HepG2 (cell line): ENCODE measurements around the gene PPP2R5C. TPM values are rescaled to one million over a fixed set of nuclear protein-coding genes. Genes with fewer than 3 reads are reported as not detected.

Experiments used
- ARNT ChIP-seq: fragments of 450-650 bp; IDR thresholded peaks from 2 replicates; pipeline ENCODE4 v1.6.1; 2017
- FOXO4 ChIP-seq: sonication (generic); formaldehyde crosslinking; conservative IDR thresholded peaks from 2 replicates; pipeline ENCODE4 v1.8.1; 2023; ENCODE audit warnings: missing genetic modification reagents
- JUNB ChIP-seq: sonication (generic); formaldehyde crosslinking; IDR thresholded peaks from 2 replicates; pipeline ENCODE4 v1.8.0; 2022; ENCODE audit warnings: missing genetic modification reagents, mild to moderate bottlenecking, borderline replicate concordance
- TIGD3 ChIP-seq: sonication (generic); formaldehyde crosslinking; IDR thresholded peaks from 2 replicates; pipeline ENCODE4 v1.5.1; 2020; ENCODE audit warnings: mild to moderate bottlenecking, missing genetic modification reagents, borderline replicate concordance
- ZNF609 ChIP-seq: sonication (generic); formaldehyde crosslinking; IDR thresholded peaks from 2 replicates; pipeline ENCODE4 v1.4.0; 2020; ENCODE audit warnings: mild to moderate bottlenecking, missing genetic modification reagents, borderline replicate concordance
- polyA plus RNA-seq, 8 experiments: library from polyadenylated mRNA; depleted of rRNA in 3 of 8; stranded (reverse) in 7 of 8; unstranded in 1 of 8; fragments of >200 nt; fragmentation: Illumina TruSeq in 4 of 8; extraction: Trizol in 4 of 8; gene quantifications; 2 replicates each; pipeline versions ENCODE4 v1.2.1 to v1.2.3, GENCODE V29; 2011 to 2016; ENCODE audit warnings: low read depth in 4 of 8, missing spikeins in 1 of 8, mixed read lengths in 1 of 8; ENCODE audit not compliant: insufficient read depth in 1 of 8
- total RNA-seq, 5 experiments: library from RNA; depleted of rRNA; stranded (reverse); fragments of >200 nt; fragmentation: Illumina TruSeq; extraction: Trizol; gene quantifications; 2 replicates each; pipeline ENCODE4 v1.2.3, GENCODE V29; 2016; ENCODE audit warnings: low read depth in 1 of 5

PPP2R5C gene
- total and polyA plus RNA-seq, 2 of the 13 experiments (the other 11 are each of a cell fraction or from before 2014, with no cell fraction given), result 74.3 to 78.5 TPM

GRCh38 chr14:101906645-101907044, 145.1 kb downstream of the PPP2R5C start (continued):
- TF ChIP-seq ZNF609 (CRISPR knock-in tag) (no peak), ARNT (no peak), FOXO4 (CRISPR knock-in tag) (no peak), JUNB (CRISPR knock-in tag) (no peak), TIGD3 (CRISPR knock-in tag) (no peak)
- TF ChIP-seq, all 625 proteins: peak for 0
